Stimulated activated naive CD4-positive, alpha-beta T cell treated with Interleukin-2 at 50 U/mL for 16 hours (primary cell): ENCODE measurements around the gene PCDHB6.
"Not testable (repeated sequence)": the region's sequence is repeated elsewhere in the genome, so short reads cannot be mapped to it uniquely, and the experiment has no call there.

Source experiments
- DNase-seq: peaks from one replicate; lab custom pipeline; 2025; lab: John Stamatoyannopoulos, UW

PCDHB6 gene

GRCh38 chr5:141172381-141173204, 22.7 kb downstream of the PCDHB6 start, which contains the start of gene PCDHB7:
Gene PCDHB7, plus strand, starts transcription at chr5:141172644. Its CDS starts 192 bp downstream, at chr5:141172836.
- DNase-seq = no peak

DNA sequence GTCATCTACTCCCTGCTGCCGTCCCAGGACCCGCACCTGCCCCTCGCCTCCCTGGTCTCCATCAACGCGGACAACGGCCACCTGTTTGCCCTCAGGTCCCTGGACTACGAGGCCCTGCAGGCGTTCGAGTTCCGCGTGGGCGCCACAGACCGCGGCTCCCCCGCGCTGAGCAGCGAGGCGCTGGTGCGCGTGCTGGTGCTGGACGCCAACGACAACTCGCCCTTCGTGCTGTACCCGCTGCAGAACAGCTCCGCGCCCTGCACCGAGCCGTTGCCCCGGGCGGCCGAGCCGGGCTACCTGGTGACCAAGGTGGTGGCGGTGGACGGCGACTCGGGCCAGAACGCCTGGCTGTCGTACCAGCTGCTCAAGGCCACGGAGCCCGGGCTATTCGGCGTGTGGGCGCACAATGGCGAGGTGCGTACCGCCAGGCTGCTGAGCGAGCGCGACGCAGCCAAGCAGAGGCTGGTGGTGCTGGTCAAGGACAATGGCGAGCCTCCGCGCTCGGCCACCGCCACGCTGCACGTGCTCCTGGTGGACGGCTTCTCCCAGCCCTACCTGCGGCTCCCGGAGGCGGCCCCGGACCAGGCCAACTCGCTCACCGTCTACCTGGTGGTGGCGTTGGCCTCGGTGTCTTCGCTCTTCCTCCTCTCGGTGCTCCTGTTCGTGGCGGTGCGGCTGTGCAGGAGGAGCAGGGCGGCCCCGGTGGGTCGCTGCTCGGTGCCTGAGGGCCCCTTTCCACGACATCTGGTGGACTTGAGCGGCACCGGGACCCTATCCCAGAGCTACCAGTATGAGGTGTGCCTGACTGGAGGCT, 24.6 kb downstream of the PCDHB6 start:
- not testable (repeated sequence) for DNase-seq

DNA sequence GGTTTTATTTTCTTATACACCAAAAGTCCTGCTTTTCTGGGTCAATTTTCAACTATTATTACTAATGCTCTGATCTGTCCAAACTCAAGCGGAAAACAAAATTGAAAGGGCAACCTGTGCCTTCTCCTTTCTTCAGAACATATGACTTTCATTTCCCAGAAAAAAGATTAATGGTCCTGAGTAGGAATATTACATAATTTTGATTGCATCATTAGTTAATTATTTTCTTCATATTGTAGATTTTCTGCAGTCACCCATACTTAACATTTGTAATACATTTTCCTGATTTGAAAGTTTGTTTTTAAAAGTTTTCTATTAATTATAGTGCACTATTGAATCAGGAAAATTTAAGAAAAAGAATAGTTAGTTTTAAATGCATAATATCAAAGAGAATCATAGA, 26.1 kb downstream of the PCDHB6 start:
- DNase-seq = no peak

DNA sequence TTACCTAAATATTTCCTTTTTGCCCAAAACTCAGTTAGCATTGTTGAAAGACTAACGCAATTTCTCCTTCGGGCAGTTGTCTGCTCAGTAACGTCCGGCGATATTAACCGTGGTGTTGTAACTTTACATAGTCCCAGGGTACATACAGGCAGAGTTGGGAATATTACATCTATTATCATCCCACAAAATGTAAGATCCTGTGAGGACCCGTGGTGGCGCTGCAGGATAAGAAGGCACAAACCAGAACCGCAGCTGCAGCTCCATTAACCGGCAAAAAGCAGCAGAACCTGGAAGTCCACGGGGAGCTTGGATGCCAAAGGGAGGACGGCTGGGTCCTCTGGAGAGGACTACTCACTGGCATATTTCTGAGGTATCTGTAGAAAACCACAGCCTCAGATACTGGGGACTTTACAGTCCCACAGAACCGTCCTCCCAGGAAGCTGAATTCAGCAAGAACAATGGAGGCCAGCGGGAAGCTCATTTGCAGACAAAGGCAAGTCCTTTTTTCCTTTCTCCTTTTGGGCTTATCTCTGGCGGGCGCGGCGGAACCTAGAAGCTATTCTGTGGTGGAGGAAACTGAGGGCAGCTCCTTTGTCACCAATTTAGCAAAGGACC, 27.8 kb downstream of the PCDHB6 start, which contains the start of gene PCDHB8:
TSS of gene PCDHB8 (plus strand) at position 214 of the 615 bp plus-strand sequence. CDS start at position 459, 245 bp downstream.
- DNase-seq = not testable (repeated sequence)

DNA sequence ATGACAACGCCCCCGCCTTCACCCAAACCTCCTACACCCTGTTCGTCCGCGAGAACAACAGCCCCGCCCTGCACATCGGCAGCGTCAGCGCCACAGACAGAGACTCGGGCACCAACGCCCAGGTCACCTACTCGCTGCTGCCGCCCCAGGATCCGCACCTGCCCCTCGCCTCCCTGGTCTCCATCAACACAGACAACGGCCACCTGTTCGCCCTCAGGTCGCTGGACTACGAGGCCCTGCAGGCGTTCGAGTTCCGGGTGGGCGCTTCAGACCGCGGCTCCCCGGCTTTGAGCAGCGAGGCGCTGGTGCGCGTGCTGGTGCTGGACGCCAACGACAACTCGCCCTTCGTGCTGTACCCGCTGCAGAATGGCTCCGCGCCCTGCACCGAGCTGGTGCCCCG, 29.5 kb downstream of the PCDHB6 start:
- DNase-seq = not testable (repeated sequence)

GRCh38 chr5:141179876-141180275, 30.0 kb downstream of the PCDHB6 start:
- not testable (repeated sequence) for DNase-seq

DNA sequence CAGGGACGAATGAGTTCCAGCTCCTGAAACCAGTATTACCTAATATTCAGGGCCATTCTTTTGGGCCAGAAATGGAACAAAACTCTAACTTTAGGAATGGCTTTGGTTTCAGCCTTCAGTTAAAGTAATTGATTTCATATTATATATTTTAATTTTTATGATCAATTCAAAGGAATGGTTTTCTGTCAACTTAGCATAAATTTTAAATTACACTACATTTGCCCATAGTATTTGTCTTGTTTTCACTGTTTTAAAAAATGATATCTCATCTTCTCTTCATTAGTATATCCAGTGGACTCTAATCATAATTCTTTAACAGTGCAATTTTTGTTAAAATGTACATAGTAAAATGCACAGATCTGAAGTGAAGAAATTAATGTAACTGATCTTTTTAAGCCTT, 30.5 kb downstream of the PCDHB6 start:
- no peak for DNase-seq

GRCh38 chr5:141182248-141182647, 32.4 kb downstream of the PCDHB6 start, which contains the start of gene PCDHB16:
Gene PCDHB16, plus strand, starts transcription at chr5:141182387. Its CDS starts 173 bp downstream, at chr5:141182560.
- DNase-seq = no peak

- not testable (repeated sequence) for DNase-seq
These were observed 34.4 kb downstream of the PCDHB6 start for GRCh38 chr5:141184117-141184855.

DNA sequence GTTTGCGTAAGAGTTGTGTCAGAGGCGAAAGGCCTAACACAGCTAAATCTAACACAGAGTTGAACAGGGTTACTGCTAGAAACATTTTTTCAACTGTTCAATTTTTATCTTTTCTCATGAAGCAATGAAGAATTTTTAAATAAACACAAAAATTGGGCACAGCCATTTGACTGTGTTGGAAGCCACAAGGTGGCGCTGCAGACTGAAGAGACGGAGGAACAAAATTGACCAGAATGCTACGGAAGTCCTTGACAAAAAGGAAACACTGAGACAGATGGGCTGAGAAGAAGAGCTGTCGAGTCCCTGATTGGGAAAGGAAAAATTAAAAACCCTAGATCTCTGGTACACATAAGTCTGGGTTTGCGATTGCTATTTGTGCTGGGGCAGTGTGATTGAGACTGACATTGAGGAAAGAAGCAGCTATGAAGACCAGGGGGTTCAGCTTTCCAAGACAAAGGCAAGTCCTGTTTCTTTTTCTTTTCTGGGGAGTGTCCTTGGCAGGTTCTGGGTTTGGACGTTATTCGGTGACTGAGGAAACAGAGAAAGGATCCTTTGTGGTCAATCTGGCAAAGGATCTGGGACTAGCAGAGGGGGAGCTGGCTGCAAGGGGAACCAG, 37.1 kb downstream of the PCDHB6 start, which contains the start of gene PCDHB9:
TSS of gene PCDHB9 (plus strand) at position 265 of the 616 bp plus-strand sequence. CDS start at position 423, 158 bp downstream.
- DNase-seq = peak; percentile 17

DNA sequence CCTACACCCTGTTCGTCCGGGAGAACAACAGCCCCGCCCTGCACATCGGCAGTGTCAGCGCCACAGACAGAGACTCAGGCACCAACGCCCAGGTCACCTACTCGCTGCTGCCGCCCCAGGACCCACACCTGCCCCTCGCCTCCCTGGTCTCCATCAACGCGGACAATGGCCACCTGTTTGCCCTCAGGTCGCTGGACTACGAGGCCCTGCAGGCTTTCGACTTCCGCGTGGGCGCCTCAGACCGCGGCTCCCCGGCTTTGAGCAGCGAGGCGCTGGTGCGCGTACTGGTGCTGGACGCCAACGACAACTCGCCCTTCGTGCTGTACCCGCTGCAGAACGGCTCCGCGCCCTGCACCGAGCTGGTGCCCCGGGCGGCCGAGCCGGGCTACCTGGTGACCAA, 38.8 kb downstream of the PCDHB6 start:
- DNase-seq = not testable (repeated sequence)

DNA sequence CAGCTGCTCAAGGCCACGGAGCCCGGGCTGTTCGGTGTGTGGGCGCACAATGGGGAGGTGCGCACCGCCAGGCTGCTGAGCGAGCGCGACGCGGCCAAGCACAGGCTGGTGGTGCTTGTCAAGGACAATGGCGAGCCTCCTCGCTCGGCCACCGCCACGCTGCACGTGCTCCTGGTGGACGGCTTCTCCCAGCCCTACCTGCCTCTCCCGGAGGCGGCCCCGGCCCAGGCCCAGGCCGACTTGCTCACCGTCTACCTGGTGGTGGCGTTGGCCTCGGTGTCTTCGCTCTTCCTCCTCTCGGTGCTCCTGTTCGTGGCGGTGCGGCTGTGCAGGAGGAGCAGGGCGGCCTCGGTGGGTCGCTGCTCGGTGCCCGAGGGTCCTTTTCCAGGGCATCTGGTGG, 39.3 kb downstream of the PCDHB6 start:
- DNase-seq = not testable (repeated sequence)

GRCh38 chr5:141192110-141192725, 42.4 kb downstream of the PCDHB6 start, which contains the start of gene PCDHB10:
Gene PCDHB10, plus strand, starts transcription at chr5:141192353. Its CDS starts 200 bp downstream, at chr5:141192553.
- DNase-seq = no peak

GRCh38 chr5:141194332-141194731, 44.5 kb downstream of the PCDHB6 start:
- not testable (repeated sequence) for DNase-seq

DNA sequence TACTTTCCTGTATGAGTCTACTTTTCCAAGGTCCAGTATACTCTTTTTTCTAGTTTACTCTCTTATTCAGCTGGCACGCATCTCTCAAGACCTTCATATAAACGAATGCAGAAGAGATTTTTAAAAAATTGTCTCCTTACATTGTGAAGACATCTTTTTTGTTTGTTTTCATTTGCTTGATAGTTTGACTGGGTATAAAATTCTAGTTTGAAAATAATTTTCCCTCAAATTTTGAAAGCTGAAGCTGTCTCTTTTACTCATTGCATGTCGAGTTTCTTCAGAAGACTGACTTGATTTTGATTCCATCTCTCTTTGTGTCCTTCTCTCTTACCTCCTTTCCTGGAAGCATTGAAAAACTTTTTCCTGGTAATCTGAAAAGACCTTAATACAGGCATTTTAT, 46.5 kb downstream of the PCDHB6 start:
- no peak for DNase-seq

- DNase-seq = no peak
These were observed 49.7 kb downstream of the PCDHB6 start, which contains the start of gene PCDHB11 for GRCh38 chr5:141199359-141200235. Gene PCDHB11, plus strand, starts transcription at chr5:141199627. Its CDS starts 148 bp downstream, at chr5:141199775.

DNA sequence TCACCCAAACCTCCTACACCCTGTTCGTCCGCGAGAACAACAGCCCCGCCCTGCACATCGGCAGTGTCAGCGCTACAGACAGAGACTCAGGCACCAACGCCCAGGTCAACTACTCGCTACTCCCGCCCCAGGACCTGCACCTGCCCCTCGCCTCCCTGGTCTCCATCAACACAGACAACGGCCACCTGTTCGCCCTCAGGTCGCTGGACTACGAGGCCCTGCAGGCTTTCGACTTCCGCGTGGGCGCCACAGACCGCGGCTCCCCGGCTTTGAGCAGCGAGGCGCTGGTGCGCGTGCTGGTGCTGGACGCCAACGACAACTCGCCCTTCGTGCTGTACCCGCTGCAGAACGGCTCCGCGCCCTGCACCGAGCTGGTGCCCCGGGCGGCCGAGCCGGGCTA, 51.3 kb downstream of the PCDHB6 start:
- not testable (repeated sequence) for DNase-seq

GRCh38 chr5:141201646-141202045, 51.8 kb downstream of the PCDHB6 start:
- DNase-seq = not testable (repeated sequence)
